Lower leg skin (tissue), 4 donors: ENCODE measurements around the gene TRAF3IP1. TPM values are rescaled to one million over a fixed set of nuclear protein-coding genes. Genes with fewer than 3 reads are reported as not detected.

ENCODE experiments used
- DNase-seq, 2 donors: peaks; one replicate each; pipeline ENCODE4 v3.0.0-alpha.2; 2019; ENCODE audit warnings: low spot score in 2 of 2
- H3K4me3 ChIP-seq: fragments of 200-600 bp; sonication (generic); 2 replicates; pipeline ENCODE4 v1.5.1; 2017; ENCODE audit warnings: mild to moderate bottlenecking, low read depth; ENCODE audit not compliant: poor library complexity, severe bottlenecking
- CTCF ChIP-seq, 3 donors: fragments of 450-650 bp; IDR thresholded peaks; one replicate each; pipeline ENCODE4 v1.5.1; 2016; ENCODE audit warnings: antibody characterized with exemption in 3 of 3, mild to moderate bottlenecking in 3 of 3, moderate library complexity in 2 of 3
- POLR2A ChIP-seq, 2 donors: fragments of 450-650 bp; IDR thresholded peaks; one replicate each; pipeline ENCODE4 v1.6.1; 2016 to 2017; ENCODE audit warnings: antibody characterized with exemption in 2 of 2, mild to moderate bottlenecking in 1 of 2, moderate library complexity in 1 of 2
- WGBS, 2 donors: methylation state at CpG; one replicate each; pipeline ENCODE4 v1.1.5; 2018; 5-methylcytosine and 5-hydroxymethylcytosine counted together
- intact Hi-C: fragments of 100-400 bp; cut with DNase I; formaldehyde crosslinking; loops from one replicate; pipeline ENCODE4 v1.15.0; 2023; ENCODE audit warnings: low total_unique reads
- total RNA-seq, 4 donors: library from RNA; depleted of rRNA; stranded (reverse); fragments of >200 nt; gene quantifications; one replicate each; pipeline ENCODE4 v1.1.0, GENCODE V29; 2016

TRAF3IP1 gene
- total RNA-seq, 4 donors from 2014 or later, result 4.3 to 8.7 (median 8.2) TPM

GRCh38 chr2:238421695-238422035, 101.3 kb downstream of the TRAF3IP1 start:
- H3K4me3 ChIP-seq, result no peak overlapping the region
- WGBS, 2 donors, result 63 to 66% methylated on average over 18 of the region's 18 CpGs
- intact Hi-C loops, result no loop called here
- DNase-seq, result no peak
- TF ChIP-seq POLR2A (IDR thresholded peaks at IDR 0.05) (no peak), CTCF (IDR thresholded peaks at IDR 0.05) (no peak)

DNA sequence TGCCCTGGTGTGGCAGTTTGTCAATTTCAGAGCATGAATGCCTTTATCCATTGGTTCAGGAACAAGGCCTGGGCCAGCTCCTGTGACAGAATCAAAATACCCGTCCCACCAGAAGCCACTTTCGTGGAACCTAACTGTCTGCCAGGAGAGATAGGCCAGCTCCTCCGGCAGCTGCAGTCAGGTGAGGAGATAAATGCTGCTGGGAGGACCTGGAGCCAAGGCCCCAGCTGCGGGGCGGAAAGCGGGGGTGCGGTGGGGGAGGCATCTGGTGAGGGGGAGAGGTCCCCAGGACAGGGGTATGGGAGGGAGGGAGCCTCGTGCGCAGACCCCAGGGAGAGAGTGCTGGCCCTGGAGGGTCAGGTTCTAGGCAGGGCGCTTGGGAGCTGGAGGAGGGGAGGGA, 102.0 kb downstream of the TRAF3IP1 start:
- DNase-seq, result no peak
- H3K4me3 ChIP-seq, result no peak overlapping the region
- TF ChIP-seq CTCF (IDR thresholded peaks at IDR 0.05), result no peak
- TF ChIP-seq POLR2A (IDR thresholded peaks at IDR 0.05), result no peak
- WGBS, 2 donors, result 90 to 91% methylated on average over 10 of the region's 10 CpGs
- intact Hi-C loops, result no loop called here

DNA sequence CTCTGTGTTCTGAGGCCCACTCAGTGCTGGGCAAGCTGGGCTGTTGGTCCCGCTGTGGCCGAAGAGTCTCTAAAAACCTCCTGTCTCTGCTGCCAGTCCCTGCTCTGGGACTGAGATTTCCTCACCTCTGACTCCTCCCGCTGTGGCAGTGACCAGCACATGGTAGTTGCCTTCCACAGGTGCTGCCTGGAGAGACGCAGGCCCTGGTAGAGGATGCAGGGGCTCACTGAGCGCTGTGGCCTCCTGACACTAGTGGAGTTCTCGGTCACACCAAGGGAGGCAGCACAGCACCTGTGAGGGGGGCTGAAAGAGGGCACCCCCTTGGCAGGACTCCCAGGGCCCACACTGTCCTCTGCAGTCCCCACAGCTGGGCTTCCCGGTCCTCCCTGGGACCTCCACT, 102.6 kb downstream of the TRAF3IP1 start:
- no peak for DNase-seq
- H3K4me3 ChIP-seq, result no peak overlapping the region
- TF ChIP-seq POLR2A (IDR thresholded peaks at IDR 0.05) (no peak), CTCF (IDR thresholded peaks at IDR 0.05) (no peak)

DNA sequence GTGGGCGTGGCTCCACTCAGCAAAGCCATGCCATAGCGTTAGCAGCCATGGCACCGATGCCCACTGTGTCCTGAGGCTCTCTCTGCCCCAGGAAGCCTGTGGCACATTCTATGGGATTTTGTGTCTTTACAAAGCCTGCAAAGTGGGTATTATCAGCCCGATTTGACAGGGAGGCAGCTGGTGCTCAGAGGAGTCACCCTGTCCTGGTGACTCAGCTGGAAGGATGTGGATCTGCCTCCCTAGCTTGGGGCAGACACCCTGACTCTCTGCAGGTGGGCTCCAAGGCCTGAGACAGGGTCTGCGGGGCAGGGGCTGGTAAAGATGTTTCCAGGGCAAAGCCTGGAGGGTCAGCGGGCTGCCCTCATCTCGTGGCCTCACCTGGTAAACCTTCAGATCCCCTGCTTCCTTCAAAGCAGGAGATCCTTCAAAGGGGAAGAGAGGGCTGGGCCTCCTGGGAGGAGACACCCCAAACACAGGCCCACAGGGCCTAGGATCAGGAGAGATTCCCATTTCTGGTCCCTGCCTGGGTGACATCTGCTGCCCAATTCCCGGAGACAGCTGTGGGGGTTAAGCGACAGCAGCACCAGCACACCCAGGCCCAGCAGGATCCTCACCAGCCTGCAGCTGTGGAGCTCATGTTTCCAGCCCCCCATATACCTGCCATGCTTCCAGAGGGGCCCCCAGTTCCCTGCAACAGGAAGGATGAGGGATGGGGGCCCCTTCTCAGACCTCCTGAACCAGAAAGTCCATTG, 103.4 kb downstream of the TRAF3IP1 start:
- no peak for TF ChIP-seq POLR2A (IDR thresholded peaks at IDR 0.05)
- no peak for TF ChIP-seq CTCF (IDR thresholded peaks at IDR 0.05)
- DNase-seq, result no peak
- intact Hi-C loops, result no loop called here
- H3K4me3 ChIP-seq, result no peak overlapping the region
- 79 to 80% methylated on average over 8 to 9 of the region's 9 CpGs for WGBS, 2 donors

More for the DNA sequence above, 102.6 kb downstream of the TRAF3IP1 start:
- intact Hi-C loops, result no loop called here
- WGBS, 2 donors, result 96 to 97% methylated on average over 7 of the region's 7 CpGs

DNA sequence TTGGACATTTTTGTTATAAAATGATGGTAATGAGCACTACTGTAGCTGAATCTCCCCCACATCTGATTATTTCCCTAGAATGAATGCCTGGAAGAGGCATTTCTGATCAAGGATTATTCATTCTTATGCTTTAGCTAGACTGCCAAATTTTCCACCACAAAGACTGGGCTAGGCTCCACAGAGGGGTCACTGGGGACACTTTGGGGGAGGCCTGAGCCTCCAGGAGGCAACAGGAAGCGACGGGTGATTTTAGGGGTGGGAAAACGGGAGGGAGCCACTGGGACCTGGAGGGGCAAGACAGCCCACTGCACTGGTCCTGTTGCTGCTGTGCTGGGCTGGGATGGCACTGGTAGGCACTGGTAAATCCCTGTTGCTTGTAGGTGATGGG, 104.0 kb downstream of the TRAF3IP1 start:
- intact Hi-C loops, result no loop called here
- TF ChIP-seq CTCF (IDR thresholded peaks at IDR 0.05) (no peak), POLR2A (IDR thresholded peaks at IDR 0.05) (no peak)
- WGBS, 2 donors, result 78 to 84% methylated on average over 3 of the region's 3 CpGs
- H3K4me3 ChIP-seq, result no peak overlapping the region
- no peak for DNase-seq

- intact Hi-C loops, result no loop called here
- WGBS, 2 donors, result 65 to 70% methylated on average over 16 of the region's 16 CpGs
- no peak overlapping the region for H3K4me3 ChIP-seq
- TF ChIP-seq POLR2A (IDR thresholded peaks at IDR 0.05) (no peak), CTCF (IDR thresholded peaks at IDR 0.05) (no peak)
- no peak for DNase-seq
Measured at GRCh38 chr2:238425505-238425978, 105.2 kb downstream of the TRAF3IP1 start.
